Stimulated activated CD8-positive, alpha-beta memory T cell treated with anti-CD3 and anti-CD28 coated beads, Interleukin-15, amount 100 ng/mL, for 48 hours (primary cell): Measurements from ENCODE around the gene OR2A14.
A peak's percentile ranks its signal among the peaks of the same experiment; 100 is the strongest.
"Not testable (repeated sequence)": the region's sequence is repeated elsewhere in the genome, so short reads cannot be mapped to it uniquely, and the experiment has no call there.

Source experiments
- DNase-seq, 2 donors: peaks; one replicate each; pipeline ENCODE4 v3.0.0-alpha.2; 2020; ENCODE audit warnings: low read depth in 2 of 2

The OR2A14 gene, protein sequence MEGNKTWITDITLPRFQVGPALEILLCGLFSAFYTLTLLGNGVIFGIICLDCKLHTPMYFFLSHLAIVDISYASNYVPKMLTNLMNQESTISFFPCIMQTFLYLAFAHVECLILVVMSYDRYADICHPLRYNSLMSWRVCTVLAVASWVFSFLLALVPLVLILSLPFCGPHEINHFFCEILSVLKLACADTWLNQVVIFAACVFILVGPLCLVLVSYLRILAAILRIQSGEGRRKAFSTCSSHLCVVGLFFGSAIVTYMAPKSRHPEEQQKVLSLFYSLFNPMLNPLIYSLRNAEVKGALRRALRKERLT

DNA sequence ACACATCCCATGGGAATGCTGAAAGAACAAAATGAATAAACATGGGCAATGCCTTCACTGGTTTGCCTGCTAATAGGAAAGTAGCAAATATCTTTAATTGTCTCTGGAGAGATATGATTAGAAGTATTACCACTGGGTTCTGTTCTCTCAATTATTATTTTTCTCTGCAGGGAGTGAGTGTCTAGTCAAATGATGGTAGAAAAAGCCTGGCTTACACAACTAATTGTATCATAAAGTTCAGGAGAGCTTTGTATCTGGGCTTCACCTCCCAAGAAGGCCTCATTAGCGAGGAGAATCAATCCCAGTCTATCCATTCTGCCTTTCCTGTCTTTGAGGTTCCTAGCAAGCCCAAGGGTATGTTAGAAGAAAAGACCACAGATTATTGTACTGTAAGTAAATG is at the start of gene OR2A14:
OR2A14 (plus strand) TSS at position 301 of the 400 bp plus-strand sequence. CDS start 5,937 bp downstream, outside the sequence.
- no peak for DNase-seq

DNA sequence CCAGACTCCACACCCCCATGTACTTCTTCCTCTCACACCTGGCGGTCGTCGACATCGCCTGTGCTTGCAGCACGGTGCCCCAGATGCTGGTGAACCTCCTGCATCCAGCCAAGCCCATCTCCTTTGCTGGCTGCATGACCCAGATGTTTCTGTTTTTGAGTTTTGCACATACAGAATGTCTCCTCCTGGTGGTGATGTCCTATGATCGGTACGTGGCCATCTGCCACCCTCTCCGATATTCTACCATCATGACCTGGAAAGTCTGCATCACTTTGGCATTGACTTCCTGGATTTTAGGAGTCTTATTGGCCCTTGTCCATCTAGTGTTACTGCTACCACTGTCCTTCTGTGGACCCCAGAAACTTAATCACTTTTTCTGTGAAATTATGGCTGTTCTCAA is 48.6 kb upstream of the OR2A14 start:
- DNase-seq = no peak

DNA sequence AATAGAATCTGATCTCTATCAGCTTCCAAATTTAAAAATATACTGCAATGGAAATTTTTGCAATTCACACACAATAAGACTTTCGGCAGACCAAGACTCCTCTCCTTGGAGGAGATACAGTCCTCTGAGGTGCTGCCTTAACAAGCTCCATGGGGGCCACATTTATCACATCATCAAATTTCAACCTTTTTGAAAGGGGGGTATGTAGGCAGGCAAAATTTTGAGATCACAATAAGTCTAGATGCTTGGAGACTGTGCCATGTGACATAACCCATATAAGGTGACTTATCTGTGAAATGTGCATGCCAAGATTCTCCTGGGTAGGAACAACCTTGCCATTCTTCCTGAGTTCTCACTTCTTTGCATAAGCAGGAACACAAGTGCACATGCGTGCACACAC is 37.0 kb upstream of the OR2A14 start, which contains the start of gene OR2A12:
OR2A12 (plus strand) TSS at position 301 of the 400 bp plus-strand sequence. CDS start 8,830 bp downstream, outside the sequence.
- no peak for DNase-seq

DNA sequence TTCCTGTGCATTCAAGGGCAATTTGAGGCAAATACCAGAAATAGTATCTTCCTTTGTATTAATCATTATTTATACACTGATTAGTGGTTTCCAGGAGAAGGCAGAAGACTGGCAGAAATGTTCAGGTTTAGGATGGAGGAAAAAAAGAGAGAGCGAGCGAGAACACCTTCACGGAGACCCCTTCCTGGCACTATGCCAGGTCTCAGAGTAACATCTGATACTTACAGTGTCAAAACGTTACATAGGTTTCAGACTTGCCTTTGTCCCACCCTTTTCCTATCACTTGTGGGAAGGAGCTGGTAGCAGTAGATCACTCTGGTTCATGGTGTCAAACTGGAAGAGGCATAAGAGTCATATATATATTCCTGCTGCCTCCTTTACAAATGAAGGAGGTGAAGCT is 36.2 kb upstream of the OR2A14 start:
- no peak for DNase-seq

DNA sequence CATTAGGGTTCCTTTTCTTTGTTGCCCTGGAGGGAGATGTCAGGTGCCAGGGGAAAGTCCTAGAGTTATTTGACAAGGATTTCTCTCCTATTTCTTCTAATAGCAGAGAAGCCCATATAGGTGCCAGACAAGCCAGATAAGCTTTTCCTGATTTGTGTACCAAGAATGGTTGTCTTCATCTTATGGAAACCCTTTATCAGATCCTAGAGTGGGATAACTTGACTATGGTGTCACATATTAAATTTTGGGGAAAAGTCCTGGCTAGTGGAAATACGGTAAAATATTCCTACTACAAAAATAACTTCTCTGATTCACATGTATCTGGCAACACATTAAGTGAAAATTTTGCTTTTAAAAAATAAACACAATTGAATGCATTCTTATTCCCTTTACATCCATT is 35.7 kb upstream of the OR2A14 start:
- no peak for DNase-seq

DNA sequence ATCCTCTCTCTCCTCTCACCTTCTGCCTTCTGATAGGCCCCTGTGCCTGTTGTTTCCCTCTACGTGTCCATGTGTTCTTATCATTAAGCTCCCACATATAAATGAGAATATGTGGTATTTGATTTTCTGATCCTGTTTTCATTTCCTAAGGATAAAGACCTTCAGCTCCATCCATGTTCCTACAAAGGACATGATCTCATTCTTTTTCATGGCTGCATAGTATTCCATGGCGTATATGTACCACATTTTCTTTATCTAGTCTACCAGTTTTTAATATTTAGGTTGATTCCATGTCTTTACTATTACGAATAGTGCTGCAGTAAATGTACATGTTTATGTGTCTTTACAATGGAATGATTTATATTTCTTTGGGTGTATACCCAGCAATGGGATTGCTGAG is 32.3 kb upstream of the OR2A14 start:
- DNase-seq = no peak

DNA sequence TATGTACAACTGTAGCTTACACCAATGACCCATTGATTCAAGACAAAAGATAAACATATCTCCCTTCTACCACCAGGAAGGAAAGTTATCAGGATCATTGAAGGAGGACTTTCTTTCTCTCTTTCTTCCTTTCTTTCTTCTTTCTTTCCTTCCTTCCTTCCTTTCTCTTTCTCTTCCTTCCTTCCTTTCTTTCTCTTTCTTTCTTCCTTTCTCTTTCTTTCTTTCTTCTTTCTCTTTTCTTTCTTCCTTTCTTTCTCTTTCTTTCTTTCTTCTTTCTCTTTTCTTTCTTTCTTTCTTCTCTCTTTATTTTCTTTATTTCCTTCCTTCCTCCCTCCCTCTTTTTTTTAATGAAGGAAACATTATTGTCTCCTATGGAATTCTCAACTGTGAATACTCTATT is 24.2 kb upstream of the OR2A14 start:
- DNase-seq = no peak

DNA sequence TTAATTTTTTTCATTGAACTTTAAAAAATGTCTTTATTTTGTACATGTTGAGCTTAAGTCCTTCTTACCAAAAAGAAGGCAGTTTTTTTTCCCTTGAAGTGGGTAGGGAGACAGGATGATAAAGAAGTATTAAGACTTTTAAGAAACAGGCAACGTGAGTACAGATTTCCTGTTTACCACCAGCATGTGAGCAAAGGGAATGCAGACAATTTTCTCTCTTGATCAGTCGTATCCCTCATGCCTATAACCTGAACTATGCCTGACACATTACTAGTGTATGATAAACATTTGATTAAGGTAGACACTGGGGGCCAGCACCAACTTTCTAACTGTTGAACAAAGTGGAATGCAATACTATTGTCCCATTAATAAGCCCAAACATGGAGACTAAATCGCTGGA is 22.4 kb upstream of the OR2A14 start:
- DNase-seq = no peak

DNA sequence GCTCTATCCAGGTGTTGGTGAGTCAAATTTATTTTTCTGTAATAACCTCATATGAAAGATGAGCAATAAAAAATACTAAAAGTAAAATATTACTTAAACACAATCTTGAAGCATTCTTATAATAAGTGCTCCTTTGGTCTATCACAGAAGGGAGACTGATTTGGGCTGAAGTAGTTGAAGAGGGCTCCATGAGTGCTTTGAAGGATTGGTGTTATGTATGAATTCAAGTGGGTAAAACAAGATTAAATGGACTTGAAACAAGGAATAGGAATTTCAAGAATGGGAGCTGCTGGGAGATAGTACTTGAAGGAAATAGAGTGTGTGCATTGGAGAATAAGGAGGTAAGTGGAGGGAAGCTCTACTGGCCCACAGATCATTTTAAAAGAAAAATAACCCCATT is 20.9 kb upstream of the OR2A14 start:
- DNase-seq = no peak

DNA sequence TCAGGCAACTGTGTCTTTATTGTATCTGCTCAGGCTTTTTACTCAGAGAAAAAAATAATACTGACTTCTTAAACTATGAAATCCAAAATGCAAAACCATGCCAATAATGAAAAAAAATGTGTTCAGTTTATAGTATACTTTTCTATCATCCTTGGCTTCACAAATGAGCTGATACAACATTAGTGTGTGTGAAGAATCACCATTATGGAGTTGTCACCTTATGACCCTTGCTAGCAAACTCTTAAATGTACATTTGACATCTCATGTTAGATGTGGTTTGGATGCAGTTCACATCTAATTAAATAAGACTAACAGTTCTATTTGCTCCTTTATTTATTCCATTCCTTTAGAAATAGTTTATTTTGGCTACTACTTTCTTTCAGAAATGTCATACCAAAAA is 17.8 kb upstream of the OR2A14 start:
- DNase-seq = no peak

DNA sequence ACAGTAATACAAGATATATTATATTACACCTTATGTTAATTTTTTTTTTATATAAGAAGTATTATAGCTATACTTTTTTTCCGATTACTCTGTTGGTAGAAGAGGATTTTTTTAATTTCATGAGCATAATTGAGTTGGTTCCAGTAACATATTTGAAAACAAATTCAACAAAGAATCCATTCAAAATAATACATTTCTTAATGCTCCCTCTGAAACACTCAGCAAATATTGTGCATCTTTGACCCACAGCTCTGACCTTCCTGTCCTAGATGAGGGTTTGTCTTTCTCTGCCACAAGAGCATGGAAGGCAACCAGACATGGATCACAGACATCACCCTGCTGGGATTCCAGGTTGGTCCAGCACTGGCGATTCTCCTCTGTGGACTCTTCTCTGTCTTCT is 13.7 kb upstream of the OR2A14 start, which contains the start of gene OR2A2:
OR2A2 (plus strand) TSS at position 301 of the 400 bp plus-strand sequence; CDS start at position 301, 0 bp downstream.
- DNase-seq = no peak

DNA sequence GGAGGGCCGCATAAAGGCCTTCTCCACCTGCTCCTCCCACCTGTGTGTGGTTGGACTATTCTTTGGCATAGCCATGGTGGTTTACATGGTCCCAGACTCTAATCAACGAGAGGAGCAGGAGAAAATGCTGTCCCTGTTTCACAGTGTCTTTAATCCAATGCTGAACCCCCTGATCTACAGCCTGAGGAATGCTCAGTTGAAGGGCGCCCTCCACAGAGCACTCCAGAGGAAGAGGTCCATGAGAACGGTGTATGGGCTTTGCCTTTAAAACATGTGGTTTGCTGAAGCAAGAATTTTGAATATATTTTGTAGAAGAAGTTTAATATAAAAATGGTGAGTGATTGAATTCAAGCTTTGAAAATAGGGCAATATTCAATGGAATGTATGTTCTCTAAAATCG is 12.7 kb upstream of the OR2A14 start:
- DNase-seq = no peak

DNA sequence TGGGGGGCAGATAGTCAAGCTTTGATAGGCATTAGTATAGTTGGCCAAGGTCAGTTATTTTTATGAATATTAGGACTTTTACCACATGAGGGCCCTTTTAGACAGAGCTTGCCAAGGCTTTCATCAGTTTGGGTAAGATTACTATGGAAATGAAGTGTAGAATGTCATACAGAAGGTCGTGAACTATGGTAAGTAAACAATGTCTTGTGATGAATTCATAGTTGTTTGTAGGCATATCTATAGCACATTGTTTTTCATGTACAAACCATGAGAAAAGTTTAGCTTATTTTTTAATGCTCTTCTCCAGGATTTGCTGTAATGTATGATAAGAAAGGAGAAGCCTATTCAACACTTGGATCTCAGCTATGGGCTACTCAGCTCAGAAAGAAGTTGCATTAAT is 9.3 kb upstream of the OR2A14 start:
- DNase-seq = no peak

DNA sequence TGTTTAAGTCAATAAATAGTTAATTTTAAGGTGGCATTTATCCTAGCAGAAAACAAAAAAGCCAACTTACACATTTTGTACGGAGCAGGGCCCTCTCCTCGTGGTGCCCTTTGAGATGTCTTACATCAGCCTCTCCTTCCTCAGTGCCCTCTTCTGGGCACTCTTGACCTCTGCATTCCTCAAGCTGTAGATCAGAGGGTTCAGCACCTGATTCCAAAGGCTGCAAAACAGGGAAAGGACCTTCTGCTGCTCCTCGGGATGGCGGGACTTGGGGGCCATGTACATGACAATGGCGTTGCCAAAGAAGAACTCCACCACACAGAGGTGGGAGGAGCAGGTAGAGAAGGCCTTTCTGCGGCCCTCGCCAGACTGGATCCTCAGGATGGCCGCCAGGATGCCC is 4.6 kb upstream of the OR2A14 start:
- no peak for DNase-seq

DNA sequence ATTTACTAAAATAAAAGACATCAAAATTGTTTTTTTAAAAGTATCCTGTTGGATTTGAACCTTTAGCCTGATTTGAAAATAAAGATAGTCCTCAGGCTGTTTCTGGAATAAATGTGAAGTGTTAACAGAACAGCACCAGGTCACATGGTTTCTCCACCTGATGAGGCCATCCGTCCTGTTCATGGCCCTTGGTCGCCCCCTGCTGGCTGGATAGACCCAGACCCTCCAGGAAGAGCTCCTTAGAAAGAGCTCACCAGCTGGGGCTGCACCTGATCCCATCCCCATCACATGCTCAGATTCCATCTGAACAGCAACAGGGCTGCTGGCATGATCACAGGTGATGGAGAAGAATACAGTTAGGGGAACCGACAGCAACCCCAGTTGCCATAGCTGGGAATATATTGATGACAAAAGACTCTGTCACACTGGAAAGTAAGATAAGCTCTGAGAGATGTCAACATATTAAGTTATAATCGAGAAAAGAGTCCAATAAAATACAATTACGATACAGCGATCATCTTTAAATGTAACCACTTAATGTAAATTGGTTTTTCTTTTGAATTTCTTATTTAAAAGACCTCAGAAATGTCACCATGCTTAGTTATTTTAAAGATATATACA is 4.8 kb downstream of the OR2A14 start:
- peak; percentile 70 to 79 for DNase-seq

DNA sequence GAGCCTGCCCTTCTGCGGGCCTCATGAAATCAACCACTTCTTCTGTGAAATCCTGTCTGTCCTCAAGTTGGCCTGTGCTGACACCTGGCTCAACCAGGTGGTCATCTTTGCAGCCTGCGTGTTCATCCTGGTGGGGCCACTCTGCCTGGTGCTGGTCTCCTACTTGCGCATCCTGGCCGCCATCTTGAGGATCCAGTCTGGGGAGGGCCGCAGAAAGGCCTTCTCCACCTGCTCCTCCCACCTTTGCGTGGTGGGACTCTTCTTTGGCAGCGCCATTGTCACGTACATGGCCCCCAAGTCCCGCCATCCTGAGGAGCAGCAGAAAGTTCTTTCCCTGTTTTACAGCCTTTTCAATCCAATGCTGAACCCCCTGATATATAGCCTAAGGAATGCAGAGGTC is 6.6 kb downstream of the OR2A14 start:
- not testable (repeated sequence) for DNase-seq

DNA sequence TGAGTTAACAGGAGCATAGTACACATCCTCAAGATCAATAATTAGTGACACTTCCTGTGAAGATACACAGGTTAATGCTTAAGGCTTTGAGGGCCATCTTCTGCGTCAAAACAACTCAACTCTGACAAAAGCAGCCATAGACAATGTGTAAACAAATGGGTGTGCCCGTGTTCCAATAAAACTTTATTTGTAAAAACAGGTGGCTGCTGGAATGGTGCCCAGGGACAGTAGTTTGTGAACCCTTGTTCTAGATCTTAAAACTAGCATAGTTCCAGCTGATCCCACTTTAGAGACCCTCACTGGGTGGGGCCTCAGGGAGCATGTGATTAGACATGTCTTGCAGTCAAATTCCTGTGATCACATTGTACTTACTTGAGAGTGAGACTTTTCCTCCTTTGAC is 7.8 kb downstream of the OR2A14 start:
- DNase-seq = no peak

DNA sequence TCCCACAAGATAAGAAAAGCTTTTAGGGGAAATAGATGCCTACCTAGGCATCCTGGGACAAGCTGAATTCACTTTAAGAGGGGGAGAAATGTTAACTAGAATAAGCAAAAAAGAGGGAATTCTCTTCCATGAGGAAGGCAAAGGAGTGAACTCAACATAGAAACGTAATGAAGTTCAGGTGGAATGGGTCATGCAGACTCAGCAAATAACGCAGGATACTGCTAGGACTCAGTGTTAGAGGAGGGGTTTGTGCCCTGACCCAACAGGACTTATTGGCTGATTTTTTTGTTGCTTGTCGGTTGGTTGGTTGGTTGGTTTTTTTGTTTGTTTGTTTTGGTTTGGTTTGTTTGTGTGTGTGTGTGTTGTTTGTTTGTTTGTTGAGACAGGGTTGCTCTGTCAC is 9.3 kb downstream of the OR2A14 start:
- DNase-seq = no peak

DNA sequence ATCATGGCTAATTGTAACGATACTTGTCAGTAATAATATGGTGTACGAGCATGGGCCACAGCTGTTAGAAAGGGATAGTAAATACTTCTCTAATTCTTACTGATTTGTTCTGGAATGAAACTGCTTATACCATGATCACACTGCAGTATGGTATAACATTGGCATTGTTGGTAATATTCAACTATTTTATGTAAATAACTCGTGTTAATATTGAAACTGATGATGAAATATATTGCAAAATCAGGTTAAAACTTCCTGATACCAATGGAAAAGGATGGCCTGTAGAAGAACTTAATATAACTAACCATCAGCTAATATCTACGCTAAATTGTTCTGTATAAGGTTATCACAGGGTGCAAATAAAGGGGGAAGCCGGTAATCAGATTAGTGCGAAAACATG is 10.3 kb downstream of the OR2A14 start:
- no peak for DNase-seq

DNA sequence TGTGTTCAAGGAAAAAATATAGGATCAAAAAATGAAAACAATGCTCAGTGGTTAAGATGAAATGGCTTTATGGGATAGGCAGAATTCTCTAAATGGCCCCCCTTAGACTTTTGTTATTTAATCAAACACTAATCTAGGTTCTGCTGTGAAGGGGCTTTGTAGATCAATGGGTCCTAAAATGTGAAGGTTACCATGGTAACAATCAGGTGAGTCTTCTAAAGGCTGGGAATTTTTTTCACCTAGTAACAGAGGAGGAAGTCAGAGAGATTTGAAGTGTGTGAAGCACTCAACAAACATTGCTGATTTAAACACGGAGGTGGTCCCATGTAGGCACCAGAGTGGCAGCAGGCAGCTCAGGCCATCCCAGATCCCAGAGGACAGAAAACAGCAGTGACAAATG is 11.1 kb downstream of the OR2A14 start:
- no peak for DNase-seq

DNA sequence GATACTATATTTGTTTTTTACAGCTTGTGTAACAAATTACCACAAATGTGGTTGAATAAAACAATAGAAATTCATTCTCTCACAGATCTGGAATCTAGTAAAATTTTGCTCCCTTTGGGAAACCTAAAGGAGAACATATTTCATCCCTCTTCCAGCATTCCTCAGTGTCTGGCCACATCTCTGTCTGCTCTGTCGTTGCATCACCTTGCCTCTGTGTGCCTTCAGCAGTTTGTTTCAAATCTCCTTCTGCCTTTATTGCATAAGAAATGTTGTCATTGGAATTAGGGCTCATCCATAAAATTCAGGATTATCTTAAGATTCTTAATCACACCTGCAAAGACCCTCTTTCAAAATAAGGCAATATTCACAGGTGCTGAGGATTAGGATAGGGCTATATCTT is 14.5 kb downstream of the OR2A14 start:
- DNase-seq = no peak

DNA sequence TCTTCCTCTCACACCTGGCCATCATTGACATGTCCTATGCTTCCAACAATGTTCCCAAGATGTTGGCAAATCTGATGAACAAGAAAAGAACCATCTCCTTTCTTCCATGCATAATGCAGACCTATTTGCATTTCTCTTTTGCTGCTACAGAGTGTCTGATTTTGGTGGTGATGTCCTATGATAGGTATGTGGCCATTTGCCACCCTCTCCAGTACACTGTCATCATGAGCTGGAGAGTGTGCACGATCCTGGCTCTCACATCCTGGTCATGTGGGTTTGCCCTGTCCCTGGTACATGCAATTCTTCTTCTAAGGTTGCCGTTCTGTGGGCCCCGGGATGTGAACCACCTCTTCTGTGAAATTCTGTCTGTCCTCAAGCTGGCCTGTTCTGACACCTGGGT is 19.2 kb downstream of the OR2A14 start:
- no peak for DNase-seq

DNA sequence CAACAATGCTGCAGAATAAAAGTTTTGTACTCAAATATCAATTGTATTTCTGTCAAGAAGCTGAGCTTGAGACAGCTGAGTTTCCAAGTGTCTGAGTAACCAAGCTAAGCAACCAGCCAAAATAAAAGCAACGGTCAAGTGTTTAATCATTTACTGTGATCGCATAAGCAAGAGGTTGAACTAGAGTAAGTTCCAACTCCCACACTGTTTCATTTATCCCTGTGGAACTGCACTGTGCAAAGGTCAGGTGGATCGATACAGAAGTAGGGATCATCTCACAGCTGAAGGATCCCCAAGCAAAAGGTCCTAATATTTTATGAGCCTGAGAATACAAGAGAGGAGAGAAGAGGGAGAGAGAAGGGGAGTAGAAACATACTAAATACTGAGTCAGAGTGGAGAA is 21.4 kb downstream of the OR2A14 start:
- no peak for DNase-seq
